Peyer's patch (tissue), 4 donors: ENCODE measurements around the gene DHX16. TPM values are rescaled to one million over a fixed set of nuclear protein-coding genes. Genes with fewer than 3 reads are reported as not detected.

ENCODE experiments used
- DNase-seq, 3 donors: peaks; one replicate each; pipeline ENCODE4 v3.0.0-alpha.2; 2017 to 2019
- H3K27ac ChIP-seq, 4 donors: fragments of 200-600 bp; sonication (generic); one replicate each; pipeline ENCODE4 v1.5.1; 2016 to 2019
- H3K27me3 ChIP-seq, 2 donors: fragments of 200-600 bp; sonication (generic); one replicate each; pipeline ENCODE4 v1.5.1; 2019
- H3K36me3 ChIP-seq, 3 donors: fragments of 200-600 bp; sonication (generic); one replicate each; pipeline ENCODE4 v1.5.1; 2016 to 2019
- H3K4me1 ChIP-seq, 4 donors: fragments of 200-600 bp; sonication (generic); one replicate each; pipeline ENCODE4 v1.5.1; 2016 to 2019
- H3K4me3 ChIP-seq, 4 donors: fragments of 200-600 bp; sonication (generic); 1 replicate in 3 of 4; 2 replicates in 1 of 4; pipeline ENCODE4 v1.5.1; 2016 to 2019; ENCODE audit warnings: mild to moderate bottlenecking in 1 of 4
- H3K9me3 ChIP-seq, 4 donors: fragments of 200-600 bp; sonication (generic); one replicate each; pipeline ENCODE4 v1.5.1; 2016 to 2019; ENCODE audit warnings: mild to moderate bottlenecking in 1 of 4
- POLR2A ChIP-seq, 2 donors: fragments of 450-650 bp; IDR thresholded peaks; one replicate each; pipeline ENCODE4 v1.5.1; 2017; ENCODE audit warnings: antibody characterized with exemption in 2 of 2, mild to moderate bottlenecking in 2 of 2, moderate library complexity in 2 of 2
- total RNA-seq, 4 donors: library from RNA; depleted of rRNA; stranded (reverse); fragments of >200 nt; gene quantifications; one replicate each; pipeline ENCODE4 v1.1.0, GENCODE V29; 2016
- TF ChIP-seq, protein P1 (sequence below), 6 experiments: fragments of 450-650 bp in 4 of 6; fragments of 200-600 bp in 2 of 6; sonication (generic) in 1 of 6; IDR thresholded peaks; one replicate each; pipeline ENCODE4 v1.5.1; 2017 to 2019; ENCODE audit warnings: antibody characterized with exemption in 6 of 6, mild to moderate bottlenecking in 3 of 6, moderate library complexity in 1 of 6

The DHX16 gene
- total RNA-seq, 4 donors from 2014 or later = 39.6 to 68.1 (median 58.2) TPM

DNA sequence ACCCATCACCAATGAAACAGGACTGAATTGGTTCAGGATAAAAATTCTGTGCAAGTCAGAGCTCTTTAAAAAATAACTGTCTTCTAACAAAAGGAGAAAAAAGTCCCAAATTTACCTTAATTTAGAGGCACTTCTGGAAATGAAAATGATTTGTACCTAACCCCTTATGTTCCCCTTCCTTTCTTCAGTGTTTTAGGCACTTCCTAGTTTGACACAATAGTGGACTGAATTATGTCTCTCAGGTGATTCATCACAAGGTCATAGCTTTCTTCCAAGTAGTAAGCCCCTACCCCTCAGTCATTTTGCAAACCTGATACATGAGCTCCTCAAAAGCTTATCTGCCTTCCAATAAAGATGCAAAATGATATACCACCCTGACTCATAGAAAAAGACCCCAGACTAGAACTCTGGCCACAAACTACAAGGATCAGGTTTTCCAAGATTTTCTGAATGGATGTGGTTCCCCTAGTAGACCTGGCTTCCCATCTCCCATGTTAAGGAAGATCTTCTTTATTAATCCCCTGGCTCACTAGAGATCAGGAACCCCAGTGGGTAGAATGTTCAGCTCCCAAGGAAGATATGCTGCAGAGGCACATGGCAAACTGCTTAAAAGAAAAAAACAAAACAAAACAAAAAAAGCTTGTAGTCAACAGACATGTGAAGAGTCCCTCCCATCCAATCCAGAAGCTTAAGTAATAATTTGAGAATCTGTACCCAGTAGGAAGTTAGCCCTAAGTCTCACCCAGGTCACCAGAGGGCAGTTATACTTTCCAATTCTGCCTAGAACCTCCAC, 59.4 kb downstream of the DHX16 start:
- H3K4me1 ChIP-seq = peaks cover 0 to 35% (median 6%) of the 10 kb centered on the region in 4 donors
- TF ChIP-seq, protein P1, sequence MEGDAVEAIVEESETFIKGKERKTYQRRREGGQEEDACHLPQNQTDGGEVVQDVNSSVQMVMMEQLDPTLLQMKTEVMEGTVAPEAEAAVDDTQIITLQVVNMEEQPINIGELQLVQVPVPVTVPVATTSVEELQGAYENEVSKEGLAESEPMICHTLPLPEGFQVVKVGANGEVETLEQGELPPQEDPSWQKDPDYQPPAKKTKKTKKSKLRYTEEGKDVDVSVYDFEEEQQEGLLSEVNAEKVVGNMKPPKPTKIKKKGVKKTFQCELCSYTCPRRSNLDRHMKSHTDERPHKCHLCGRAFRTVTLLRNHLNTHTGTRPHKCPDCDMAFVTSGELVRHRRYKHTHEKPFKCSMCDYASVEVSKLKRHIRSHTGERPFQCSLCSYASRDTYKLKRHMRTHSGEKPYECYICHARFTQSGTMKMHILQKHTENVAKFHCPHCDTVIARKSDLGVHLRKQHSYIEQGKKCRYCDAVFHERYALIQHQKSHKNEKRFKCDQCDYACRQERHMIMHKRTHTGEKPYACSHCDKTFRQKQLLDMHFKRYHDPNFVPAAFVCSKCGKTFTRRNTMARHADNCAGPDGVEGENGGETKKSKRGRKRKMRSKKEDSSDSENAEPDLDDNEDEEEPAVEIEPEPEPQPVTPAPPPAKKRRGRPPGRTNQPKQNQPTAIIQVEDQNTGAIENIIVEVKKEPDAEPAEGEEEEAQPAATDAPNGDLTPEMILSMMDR (IDR thresholded peaks at IDR 0.05) = no peak
- no peak for TF ChIP-seq POLR2A (IDR thresholded peaks at IDR 0.05)

DNA sequence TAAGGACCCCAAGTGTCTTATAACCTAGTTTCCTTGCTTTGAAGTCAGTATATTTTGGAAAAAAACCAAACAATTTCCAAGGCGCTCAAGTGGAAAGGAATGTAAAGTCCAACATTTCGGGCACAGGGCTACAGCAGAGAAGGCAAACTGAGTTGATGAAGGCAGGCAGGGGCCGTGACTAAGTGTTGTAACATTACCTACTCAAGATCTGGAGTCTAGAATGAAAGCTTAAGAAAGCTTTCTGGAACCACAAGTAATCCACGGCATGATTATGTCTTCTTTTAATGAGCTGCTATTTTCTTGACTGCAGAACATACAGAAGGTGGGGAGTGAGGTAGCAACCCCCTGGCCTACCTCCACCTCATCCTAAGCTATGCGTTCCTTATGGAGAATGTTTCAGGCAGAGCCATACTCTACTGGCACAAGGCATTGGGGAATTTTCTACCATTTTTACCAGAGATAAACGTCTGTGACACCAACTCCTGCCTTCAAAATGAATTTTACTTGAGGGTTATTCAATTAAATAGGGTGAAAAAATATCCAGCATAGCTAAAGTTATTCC, 60.0 kb downstream of the DHX16 start:
- Histone ChIP-seq H3K27ac (peak overlapping the region in 3 of 4 donors; percentile 23 to 87 (median 23)), H3K27me3 (no peaks in the 10 kb centered on the region), H3K4me1 (peaks cover 0 to 33% (median 5%) of the 10 kb centered on the region in 4 donors), H3K36me3 (peaks cover 0 to 35% (median 2%) of the 10 kb centered on the region in 3 donors), H3K9me3 (no peaks in the 10 kb centered on the region), H3K4me3 (no peak overlapping the region)
- no peak for DNase-seq
- peak in 1 of 2 donors; percentile 5 for TF ChIP-seq POLR2A (IDR thresholded peaks at IDR 0.05)
- TF ChIP-seq, protein P1 (IDR thresholded peaks at IDR 0.05) = no peak

More for the DNA sequence above, 59.4 kb downstream of the DHX16 start:
- H3K9me3 ChIP-seq = no peaks in the 10 kb centered on the region
- H3K27ac ChIP-seq = peak overlapping the region in 3 of 4 donors; percentile 23 to 97 (median 87)
- DNase-seq = no peak
- H3K4me3 ChIP-seq = peak overlapping the region in 1 of 4 donors; percentile 86
- peaks cover 0 to 28% (median 2%) of the 10 kb centered on the region in 3 donors for H3K36me3 ChIP-seq
- H3K27me3 ChIP-seq = no peaks in the 10 kb centered on the region

DNA sequence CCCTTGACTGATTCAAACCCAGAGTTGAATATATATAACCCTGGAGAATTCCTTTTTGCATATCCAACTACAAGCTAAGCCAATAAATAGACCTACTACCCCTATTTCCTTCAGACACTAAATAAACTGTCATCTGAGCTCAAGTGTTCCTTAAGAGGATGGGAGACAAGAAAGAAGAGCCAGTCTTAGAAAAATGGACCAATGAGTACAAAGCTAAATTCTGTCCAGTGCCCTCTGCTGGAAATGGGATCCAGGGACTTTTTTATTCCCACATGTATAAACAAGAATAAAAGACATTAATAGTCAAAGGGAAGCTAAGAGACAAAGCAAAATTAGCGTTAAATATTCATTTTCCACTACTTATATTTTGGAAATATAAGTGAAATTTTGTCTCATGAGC, 60.6 kb downstream of the DHX16 start:
- Histone ChIP-seq H3K36me3 (peaks cover under 1 to 40% (median 2%) of the 10 kb centered on the region in 3 donors), H3K27me3 (no peaks in the 10 kb centered on the region), H3K4me1 (peaks cover 0 to 33% (median 5%) of the 10 kb centered on the region in 4 donors), H3K9me3 (no peaks in the 10 kb centered on the region), H3K27ac (peak overlapping the region in 1 of 4 donors; percentile 23), H3K4me3 (no peak overlapping the region)
- DNase-seq = no peak
- TF ChIP-seq, protein P1 (IDR thresholded peaks at IDR 0.05) = peak in 3 of 6 experiments; percentile 8 to 21 (median 20)
- TF ChIP-seq POLR2A (IDR thresholded peaks at IDR 0.05) = no peak

DNA sequence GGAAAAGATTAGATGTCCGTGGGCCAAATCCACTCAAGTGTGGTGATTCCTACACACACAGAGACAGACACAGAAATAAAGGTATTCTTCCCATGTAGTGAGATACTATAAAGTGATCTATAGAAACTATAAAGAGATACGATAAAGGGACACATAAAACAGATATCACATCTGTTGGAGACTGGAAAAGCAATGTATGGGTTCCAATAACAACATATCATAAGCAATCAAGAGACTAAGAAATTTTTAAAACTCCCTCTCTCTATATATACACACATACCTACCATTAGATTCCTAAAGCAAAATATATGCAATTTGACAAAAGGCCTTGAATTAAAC, 61.0 kb downstream of the DHX16 start:
- peaks cover 2 to 43% (median 2%) of the 10 kb centered on the region in 3 donors for H3K36me3 ChIP-seq
- TF ChIP-seq, protein P1 (IDR thresholded peaks at IDR 0.05) = no peak
- TF ChIP-seq POLR2A (IDR thresholded peaks at IDR 0.05) = no peak
- peaks cover 0 to 33% (median 5%) of the 10 kb centered on the region in 4 donors for H3K4me1 ChIP-seq
- no peak overlapping the region for H3K27ac ChIP-seq
- H3K9me3 ChIP-seq = no peaks in the 10 kb centered on the region
- no peaks in the 10 kb centered on the region for H3K27me3 ChIP-seq
- H3K4me3 ChIP-seq = no peak overlapping the region
- no peak for DNase-seq

DNA sequence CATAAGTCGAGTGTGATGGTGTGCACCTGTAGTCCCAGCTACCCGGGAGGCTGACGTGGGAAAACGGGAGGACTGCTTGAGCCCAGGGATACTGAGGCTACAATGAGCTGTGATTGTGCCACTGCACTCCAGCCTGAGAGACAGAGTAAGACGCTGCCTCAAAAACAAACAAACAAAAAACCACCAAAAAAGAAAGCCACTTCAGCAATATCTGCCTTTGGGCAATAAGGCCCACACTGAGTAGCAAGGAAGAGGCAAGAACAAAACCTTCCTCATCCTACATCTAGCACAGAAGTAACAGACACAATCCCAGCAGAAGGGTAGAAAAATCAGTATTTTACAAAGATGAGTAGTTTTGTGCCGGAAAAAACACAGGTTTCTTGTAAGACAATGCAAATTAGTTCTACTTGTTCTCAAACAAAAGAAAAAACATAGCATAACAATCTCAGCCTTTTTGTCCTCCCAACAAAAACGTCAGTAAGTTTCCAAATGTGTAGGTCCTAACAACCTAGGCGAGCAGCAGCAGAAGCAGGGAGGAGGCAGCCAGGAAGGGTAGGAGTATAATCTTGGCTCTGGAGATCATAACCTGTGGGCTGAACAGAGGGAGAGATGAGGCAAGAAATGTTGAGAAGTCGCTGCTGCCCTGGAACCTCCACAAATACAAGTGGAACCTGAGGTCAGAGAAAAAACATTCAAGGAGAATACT, 61.5 kb downstream of the DHX16 start:
- Histone ChIP-seq H3K27ac (no peak overlapping the region), H3K4me3 (no peak overlapping the region), H3K27me3 (no peaks in the 10 kb centered on the region), H3K4me1 (peaks cover 0 to 33% (median 5%) of the 10 kb centered on the region in 4 donors), H3K36me3 (peaks cover 2 to 43% (median 2%) of the 10 kb centered on the region in 3 donors), H3K9me3 (no peaks in the 10 kb centered on the region)
- no peak for DNase-seq
- TF ChIP-seq, protein P1 (IDR thresholded peaks at IDR 0.05) = no peak
- no peak for TF ChIP-seq POLR2A (IDR thresholded peaks at IDR 0.05)
